Suppressor macrophage treated with lipopolysaccharide for 4 hours (primary cell): Measurements from ENCODE around the gene ANP32D.
"Not testable (repeated sequence)": the region's sequence is repeated elsewhere in the genome, so short reads cannot be mapped to it uniquely, and the experiment has no call there.

ENCODE experiments used
- DNase-seq: peaks from one replicate; pipeline ENCODE4 v3.0.0-alpha.2; 2020

The ANP32D gene

DNA sequence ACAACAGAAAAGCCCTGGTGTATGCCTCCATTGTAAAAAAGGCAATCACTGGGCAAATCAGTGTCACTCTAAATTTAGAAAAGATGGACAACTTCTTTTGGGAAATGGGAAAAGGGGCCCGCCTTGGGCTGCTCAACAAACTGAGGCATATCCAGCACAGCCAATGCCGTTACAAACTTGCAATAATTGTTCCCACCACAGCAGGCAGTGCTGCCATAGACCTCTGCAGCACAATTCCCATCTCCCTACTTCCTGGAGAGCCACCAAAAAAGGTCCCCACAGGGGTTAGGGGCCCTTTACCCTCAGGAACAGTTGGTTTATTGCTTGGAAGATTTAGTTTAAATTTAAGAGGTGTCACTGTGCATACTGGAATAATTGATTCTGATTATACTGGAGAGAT is 36.6 kb downstream of the ANP32D start:
- no peak for DNase-seq

DNA sequence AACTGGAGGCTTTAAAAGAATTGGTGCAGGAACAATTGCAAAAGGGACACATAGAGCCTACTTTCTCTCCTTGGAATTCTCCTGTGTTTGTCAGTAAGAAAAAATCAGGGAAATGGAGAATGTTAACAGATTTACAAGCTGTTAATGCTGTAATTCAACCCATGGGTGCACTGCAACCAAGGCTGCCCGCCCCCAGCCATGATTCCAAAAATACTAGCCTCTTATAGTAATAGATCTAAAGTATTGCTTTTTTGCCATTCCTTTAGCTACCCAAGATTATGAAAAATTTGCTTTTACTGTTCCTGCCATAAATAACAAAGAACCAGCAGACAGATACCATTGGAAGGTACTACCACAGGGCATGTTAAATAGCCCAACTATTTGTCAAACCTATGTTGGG is 37.8 kb downstream of the ANP32D start:
- DNase-seq, result no peak

DNA sequence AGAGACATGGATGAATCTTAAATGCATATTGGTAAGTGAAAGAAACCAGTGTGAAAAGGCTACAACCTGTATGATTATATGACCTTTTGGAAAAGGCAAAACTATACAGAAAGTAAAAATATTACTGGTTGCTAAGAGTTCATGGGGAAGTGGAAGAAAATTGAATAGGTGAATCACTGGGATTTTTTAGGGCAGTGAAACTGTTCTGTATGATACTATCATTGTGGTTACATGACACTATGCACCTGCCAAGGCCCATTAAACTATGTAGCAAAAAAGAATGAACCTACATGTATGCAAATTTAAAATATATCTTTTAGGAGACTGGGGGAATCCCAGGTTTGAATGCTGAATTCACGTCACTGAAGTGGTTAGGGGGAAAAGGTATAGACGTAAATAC is 40.5 kb downstream of the ANP32D start:
- no peak for DNase-seq

DNA sequence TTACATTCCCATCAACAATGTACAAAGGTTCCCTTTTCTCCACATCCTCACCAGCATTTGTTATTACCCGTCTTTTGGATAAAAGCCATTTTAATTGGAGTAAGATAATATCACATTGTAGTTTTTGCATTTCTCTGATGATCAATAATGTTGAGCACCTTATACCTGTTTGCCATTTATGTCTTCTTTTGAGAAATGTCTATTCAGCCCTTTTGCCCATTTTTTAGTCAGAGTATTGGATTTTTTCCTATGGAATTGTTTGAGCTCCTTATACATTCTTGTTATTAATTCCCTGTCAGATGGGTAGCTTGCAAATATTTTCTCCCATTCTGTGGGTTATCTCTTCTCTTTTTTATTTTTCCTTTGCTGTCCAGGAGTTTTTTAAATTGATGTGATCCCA is 42.4 kb downstream of the ANP32D start:
- no peak for DNase-seq

GRCh38 chr12:48520381-48520780 is 48.0 kb downstream of the ANP32D start:
- not testable (repeated sequence) for DNase-seq
